CD4-positive, alpha-beta T cell (primary cell): ENCODE data around the gene CENPS. TPM values are rescaled to one million over a fixed set of nuclear protein-coding genes. Genes with fewer than 3 reads are reported as not detected.
A peak's percentile ranks its signal among the peaks of the same experiment; 100 is the strongest.

ENCODE experiments used
- ATAC-seq: fragments of 200-7000 bp; cut with Tn5 transposase; one replicate; pipeline ENCODE4 v1.10.0; 2022; ENCODE audit warnings: mild to moderate bottlenecking; ENCODE audit not compliant: poor library complexity
- CTCF ChIA-PET: fragments of 350-600 bp; sonication (Branson Sonifier 250); formaldehyde crosslinking; loops from one replicate; lab custom pipeline; 2021; ENCODE audit warnings: antibody characterized with exemption, inconsistent platforms; lab: Charles Lee
- POLR2A ChIA-PET: fragments of 350-600 bp; sonication (Branson Sonifier 250); formaldehyde crosslinking; loops from one replicate; lab custom pipeline; 2021; ENCODE audit warnings: antibody characterized with exemption, inconsistent platforms; lab: Charles Lee
- DNase-seq, 14 experiments: peaks; one replicate each; pipeline ENCODE4 v3.0.0-alpha.2; 2013 to 2020; ENCODE audit warnings: mixed read lengths in 2 of 14
- H3K27ac ChIP-seq, 2 donors: one replicate each; pipeline versions ENCODE4 v1.5.1 to v1.7.0; 2013; ENCODE audit warnings: low read length in 2 of 2, low read depth in 1 of 2, mild to moderate bottlenecking in 1 of 2
- H3K27me3 ChIP-seq, 2 experiments: 1 replicate in 1 of 2; 2 replicates in 1 of 2; pipeline versions ENCODE4 v1.6.1 to v1.7.0; 2013; ENCODE audit warnings: low read length in 2 of 2, control low read depth in 1 of 2, mild to moderate bottlenecking in 1 of 2, moderate library complexity in 1 of 2; ENCODE audit not compliant: insufficient read depth in 2 of 2, control insufficient read depth in 1 of 2
- H3K36me3 ChIP-seq: one replicate; pipeline ENCODE4 v1.6.1; 2013; ENCODE audit warnings: low read length, control low read depth; ENCODE audit not compliant: insufficient read depth
- H3K4me1 ChIP-seq: one replicate; pipeline ENCODE4 v1.6.1; 2013; ENCODE audit warnings: low read length, control low read depth; ENCODE audit not compliant: insufficient read depth
- H3K4me3 ChIP-seq: one replicate; pipeline ENCODE4 v1.5.1; 2013; ENCODE audit warnings: mild to moderate bottlenecking, low read length, moderate library complexity
- H3K9me3 ChIP-seq, 2 experiments: 1 replicate in 1 of 2; 2 replicates in 1 of 2; pipeline versions ENCODE4 v1.6.1 to v1.7.0; 2013; ENCODE audit warnings: low read length in 2 of 2, mild to moderate bottlenecking in 2 of 2, control low read depth in 1 of 2, moderate library complexity in 1 of 2; ENCODE audit not compliant: control insufficient read depth in 1 of 2, insufficient read depth in 1 of 2
- H3K27ac Mint-ChIP-seq: one replicate; pipeline ENCODE4 v1.8.0; 2020; ENCODE audit warnings: mixed read lengths
- H3K27me3 Mint-ChIP-seq: one replicate; pipeline ENCODE4 v1.8.0; 2021; ENCODE audit warnings: mixed read lengths
- H3K36me3 Mint-ChIP-seq: one replicate; pipeline ENCODE4 v1.8.0; 2021; ENCODE audit warnings: low read depth, mixed read lengths
- H3K4me1 Mint-ChIP-seq: one replicate; pipeline ENCODE4 v1.8.0; 2021; ENCODE audit warnings: low read depth, mixed read lengths
- H3K4me3 Mint-ChIP-seq: one replicate; pipeline ENCODE4 v1.8.0; 2020; ENCODE audit warnings: mild to moderate bottlenecking, mixed read lengths
- H3K9me3 Mint-ChIP-seq: one replicate; pipeline ENCODE4 v1.8.0; 2020; ENCODE audit warnings: mixed read lengths
- intact Hi-C, 2 experiments: fragments of 100-400 bp; cut with DNase I in 1 of 2; cut with micrococcal nuclease in 1 of 2; formaldehyde crosslinking; loops; one replicate each; pipeline versions ENCODE4 v1.15.1 to v1.9.0; 2023 to 2025; cut with DNase I, micrococcal nuclease
- polyA plus RNA-seq, 2 donors: library from polyadenylated mRNA; unstranded; fragments of 120-200 nt; gene quantifications; one replicate each; pipeline ENCODE4 v1.2.1, GENCODE V29; 2013
- total RNA-seq, 174 experiments: library from RNA in 2 of 174; stranded (reverse) in 2 of 174; gene quantifications; one replicate each; pipeline ENCODE4 v1.2.3 and lab custom pipeline; 2021 to 2026
- TF ChIP-seq, protein P1 (sequence below): fragments of 200-600 bp; IDR thresholded peaks from one replicate; pipeline ENCODE4 v1.8.0; 2022; ENCODE audit warnings: antibody characterized with exemption, mild to moderate bottlenecking

Gene CENPS
- 1 to 10 TPM; 3.7 to 4.0 TPM for total RNA-seq
- 5.5 TPM for polyA plus RNA-seq (2013, experiment 1 of 2)
- polyA plus RNA-seq (2013, experiment 2 of 2) = 5.1 TPM
- 0 to 3.5 (median 0.56) reads per million in 172 experiments for total RNA-seq (lab: John Stamatoyannopoulos, UW)

DNA sequence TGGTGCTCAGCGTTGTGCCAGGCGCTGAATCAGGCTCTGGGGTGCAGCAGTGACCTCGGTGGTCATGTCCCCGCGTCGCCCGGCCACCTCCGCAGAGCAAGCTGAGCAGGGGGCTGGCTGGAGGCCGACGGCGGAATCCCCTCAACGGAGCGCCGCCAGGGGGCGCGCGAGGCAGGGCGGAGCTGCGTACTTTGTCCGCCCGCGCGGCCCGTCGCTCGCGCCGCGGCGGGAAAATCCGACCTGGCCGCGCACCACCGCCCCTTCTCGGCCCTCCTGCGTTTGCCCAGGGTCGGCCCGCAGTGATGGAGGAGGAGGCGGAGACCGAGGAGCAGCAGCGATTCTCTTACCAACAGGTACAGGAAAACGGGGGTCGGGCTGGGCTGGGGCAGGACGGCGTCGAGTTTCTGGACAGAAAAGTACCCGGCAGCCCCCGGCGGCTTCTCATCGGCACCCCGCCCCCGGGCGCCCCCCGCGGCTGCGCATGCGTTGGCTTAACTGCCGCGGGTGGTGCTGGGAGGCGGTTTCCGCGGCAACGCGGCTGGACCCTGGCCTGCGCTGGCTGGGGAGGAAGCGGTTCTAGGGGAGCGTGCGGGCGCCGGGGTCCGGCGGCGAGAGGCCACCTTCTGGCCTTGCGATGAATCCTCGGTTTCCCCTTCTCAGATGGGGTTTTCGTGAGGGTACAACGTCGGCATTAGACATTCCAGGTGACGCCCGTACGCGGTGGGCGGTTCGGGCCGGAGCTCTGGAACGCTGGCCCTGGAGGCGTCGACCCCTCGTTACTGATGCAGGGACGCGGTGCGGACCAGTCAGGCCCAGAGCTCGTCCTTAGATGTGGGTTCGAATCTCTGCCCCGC, at the start of gene CENPS:
Gene CENPS (plus strand): TSS at position 218 of the 854 bp plus-strand sequence. CDS start 85 bp downstream, at position 303.
- Histone ChIP-seq H3K4me3 (peak within 1 kb of the TSS; percentile 71), H3K27ac (peak within 1 kb of the TSS; percentile 65 to 68), H3K27me3 (no peaks in the 10 kb centered on the region), H3K36me3 (no peaks in the 10 kb centered on the region), H3K9me3 (no peaks in the 10 kb centered on the region), H3K4me1 (peaks cover 26% of the 10 kb centered on the region)
- ATAC-seq (peak; percentile 79), DNase-seq (peak; percentile 72 to 95 (median 90))
- peak within 1 kb of the TSS; percentile 92 for H3K27ac Mint-ChIP-seq
- no peaks in the 10 kb centered on the region for H3K27me3 Mint-ChIP-seq
- TF ChIP-seq, protein P1, sequence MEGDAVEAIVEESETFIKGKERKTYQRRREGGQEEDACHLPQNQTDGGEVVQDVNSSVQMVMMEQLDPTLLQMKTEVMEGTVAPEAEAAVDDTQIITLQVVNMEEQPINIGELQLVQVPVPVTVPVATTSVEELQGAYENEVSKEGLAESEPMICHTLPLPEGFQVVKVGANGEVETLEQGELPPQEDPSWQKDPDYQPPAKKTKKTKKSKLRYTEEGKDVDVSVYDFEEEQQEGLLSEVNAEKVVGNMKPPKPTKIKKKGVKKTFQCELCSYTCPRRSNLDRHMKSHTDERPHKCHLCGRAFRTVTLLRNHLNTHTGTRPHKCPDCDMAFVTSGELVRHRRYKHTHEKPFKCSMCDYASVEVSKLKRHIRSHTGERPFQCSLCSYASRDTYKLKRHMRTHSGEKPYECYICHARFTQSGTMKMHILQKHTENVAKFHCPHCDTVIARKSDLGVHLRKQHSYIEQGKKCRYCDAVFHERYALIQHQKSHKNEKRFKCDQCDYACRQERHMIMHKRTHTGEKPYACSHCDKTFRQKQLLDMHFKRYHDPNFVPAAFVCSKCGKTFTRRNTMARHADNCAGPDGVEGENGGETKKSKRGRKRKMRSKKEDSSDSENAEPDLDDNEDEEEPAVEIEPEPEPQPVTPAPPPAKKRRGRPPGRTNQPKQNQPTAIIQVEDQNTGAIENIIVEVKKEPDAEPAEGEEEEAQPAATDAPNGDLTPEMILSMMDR = peak; percentile 98
- ChIA-PET CTCF (interaction anchor here (0.6 to 3.0 kb wide), 18 partner anchors 12 to 1005 kb away, joined by 3 to 35 read pairs (median 4); partner anchors contain the start of genes DFFA, KIF1B, PEX14 and PGD), POLR2A (interaction anchor here (0.6 to 2.2 kb wide), 9 partner anchors 21 to 582 kb away, joined by 3 to 20 read pairs (median 4); partner anchors contain the start of genes DFFA, KIF1B, PEX14 and PGD)
- no peaks in the 10 kb centered on the region for H3K9me3 Mint-ChIP-seq
- H3K4me3 Mint-ChIP-seq = peak within 1 kb of the TSS; percentile 94
- peaks cover 23% of the 10 kb centered on the region for H3K4me1 Mint-ChIP-seq
- intact Hi-C loops = loop anchor here (1.0 to 5.0 kb wide), 6 partner anchors 31 to 803 kb away; partner anchors contain the start of genes DFFA (in 1 of the 2), PGD (in 1 of the 2) and UBE4B (in 1 of the 2)
- peaks cover 6% of the 10 kb centered on the region for H3K36me3 Mint-ChIP-seq

DNA sequence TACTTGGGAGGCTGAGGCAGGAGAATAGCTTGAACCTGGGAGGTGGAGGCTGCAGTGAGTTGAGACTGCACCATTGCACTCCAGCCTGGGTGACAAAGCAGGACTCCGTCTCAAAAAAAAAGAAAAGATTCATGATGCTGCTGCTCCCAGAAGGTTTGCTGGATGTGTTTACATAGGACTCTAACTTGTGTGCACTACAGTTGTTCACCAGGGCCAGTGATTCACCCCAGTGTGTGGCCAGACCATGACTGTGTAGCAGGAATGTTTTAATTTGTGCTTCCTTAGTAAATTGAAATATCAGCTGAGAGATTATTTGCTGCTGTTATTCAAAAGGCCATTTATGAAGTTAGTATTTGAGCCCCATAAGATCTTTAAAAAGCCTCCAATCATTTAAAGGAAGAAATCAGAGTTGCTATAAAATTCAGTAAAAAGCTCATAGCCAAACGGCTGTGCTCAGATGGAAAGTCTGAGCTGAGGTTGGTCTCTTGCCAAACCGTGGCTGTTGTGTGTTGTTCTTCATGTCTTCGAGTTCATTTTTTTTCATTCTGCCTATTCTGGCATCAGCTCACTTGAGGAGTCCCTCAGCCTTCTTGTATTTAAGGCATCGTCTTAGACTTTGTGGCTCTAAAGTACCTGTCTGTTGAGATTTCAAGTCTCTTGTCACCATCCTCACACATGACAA, 49.5 kb upstream of the CENPS start:
- ChIA-PET CTCF (no interaction called here), POLR2A (no interaction called here)
- intact Hi-C loops = no loop called here

DNA sequence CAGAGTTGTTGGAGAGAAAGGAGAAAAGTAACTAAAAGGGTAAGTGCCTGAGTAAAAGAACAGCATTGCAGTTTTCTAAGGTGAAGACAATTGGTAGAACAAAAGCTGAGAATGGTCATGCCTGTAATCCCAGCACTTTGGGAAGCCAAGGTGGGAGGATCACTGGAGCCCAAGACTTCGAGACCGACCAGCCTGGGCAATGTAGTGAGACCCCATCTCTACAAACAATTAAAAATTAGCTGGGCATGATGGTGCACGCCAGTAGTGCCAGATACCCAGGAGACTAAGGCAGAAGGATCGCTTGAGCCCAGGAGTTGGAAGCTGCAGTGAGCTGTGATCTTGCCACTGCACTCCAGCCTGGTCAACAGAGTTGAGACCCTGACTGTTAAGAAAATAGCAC, 46.6 kb upstream of the CENPS start:
- no peak for DNase-seq
- intact Hi-C loops = no loop called here
- no peak overlapping the region for H3K4me3 ChIP-seq
- ChIA-PET CTCF (no interaction called here), POLR2A (no interaction called here)
- ATAC-seq = no peak
- peaks cover 12% of the 10 kb centered on the region for H3K4me1 Mint-ChIP-seq
- no peak overlapping the region for H3K27ac ChIP-seq
- H3K27ac Mint-ChIP-seq = no peak overlapping the region
- no peak overlapping the region for H3K4me3 Mint-ChIP-seq
- no peaks in the 10 kb centered on the region for H3K36me3 Mint-ChIP-seq
- TF ChIP-seq, protein P1 = no peak
- no peaks in the 10 kb centered on the region for H3K27me3 Mint-ChIP-seq
- no peaks in the 10 kb centered on the region for H3K9me3 Mint-ChIP-seq
- peaks cover under 1% of the 10 kb centered on the region for H3K36me3 ChIP-seq
- H3K9me3 ChIP-seq = no peaks in the 10 kb centered on the region
- H3K27me3 ChIP-seq = no peaks in the 10 kb centered on the region
- H3K4me1 ChIP-seq = no peaks in the 10 kb centered on the region

More for the DNA sequence above, 49.5 kb upstream of the CENPS start:
- Mint-ChIP-seq H3K4me3 (no peak overlapping the region), H3K36me3 (peaks cover 18% of the 10 kb centered on the region), H3K4me1 (peaks cover 4% of the 10 kb centered on the region), H3K27ac (no peak overlapping the region), H3K27me3 (no peaks in the 10 kb centered on the region), H3K9me3 (no peaks in the 10 kb centered on the region)
- H3K9me3 ChIP-seq = no peaks in the 10 kb centered on the region
- no peak overlapping the region for H3K27ac ChIP-seq
- H3K36me3 ChIP-seq = peaks cover 7% of the 10 kb centered on the region
- no peak for ATAC-seq
- no peaks in the 10 kb centered on the region for H3K27me3 ChIP-seq
- DNase-seq = no peak
- H3K4me3 ChIP-seq = no peak overlapping the region
- no peaks in the 10 kb centered on the region for H3K4me1 ChIP-seq
- TF ChIP-seq, protein P1 = no peak
